ENCODE measurements around the gene SH3BP5L. TPM values are rescaled to one million over a fixed set of nuclear protein-coding genes. Genes with fewer than 3 reads are reported as not detected.
A peak's percentile ranks its signal among the peaks of the same experiment; 100 is the strongest.

Gene SH3BP5L
- total and polyA plus RNA-seq, 2 donors (not counting 1 experiment from before 2014, with no cell fraction given): 19.2 to 36.5 TPM

DNA sequence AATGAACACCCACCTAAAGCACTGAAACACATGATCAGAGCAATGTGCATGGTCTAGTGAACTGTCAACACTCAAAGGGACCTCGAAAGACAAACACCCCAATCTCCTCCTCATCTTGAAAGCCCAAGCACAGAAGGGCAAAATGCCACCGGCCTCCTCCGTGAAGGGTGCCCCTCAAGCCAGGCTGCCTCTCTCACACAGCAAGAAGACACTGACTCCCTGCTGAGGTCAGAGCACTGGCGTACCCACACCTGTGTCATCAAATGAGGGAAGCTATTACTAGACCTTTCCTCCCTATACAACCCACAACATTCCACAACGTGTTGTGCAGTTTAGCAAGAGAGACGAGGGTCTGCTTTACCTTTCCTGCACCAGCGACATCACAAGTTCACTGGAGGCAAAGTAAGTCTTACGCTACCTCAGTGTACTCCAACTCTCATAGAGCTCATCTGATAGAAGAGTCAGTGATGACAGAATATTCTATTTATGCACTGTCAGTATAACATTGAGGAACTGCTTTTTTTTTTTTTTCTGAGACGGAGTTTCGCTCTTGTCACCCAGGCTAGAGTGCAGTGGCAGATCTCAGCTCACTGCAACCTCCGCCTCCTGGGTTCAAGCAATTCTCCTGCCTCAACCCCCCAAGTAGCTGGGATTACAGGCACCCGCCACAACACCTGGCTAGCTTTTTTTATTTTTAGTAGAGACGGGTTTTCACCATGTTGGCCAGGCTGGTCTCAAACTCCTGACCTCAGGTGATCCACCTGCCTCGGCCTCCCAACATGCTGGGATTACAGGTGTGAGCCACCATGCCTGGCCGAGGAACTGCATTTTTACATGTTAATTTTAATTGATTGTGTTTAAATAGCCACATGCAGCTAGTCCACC lies 3.3 kb downstream of the SH3BP5L start:
- peak overlapping the region in 4 of 5 experiments; percentile 5 to 25 (median 18) for H3K4me3 ChIP-seq (ENCODE audit: control extremely low read depth in 1 of 5, extremely low read depth in 1 of 5, insufficient read depth in 1 of 5, low read depth in 2 of 5, low read length in 4 of 5)
- no peak overlapping the region for H3K9ac ChIP-seq (ENCODE audit: low read length)
- peaks cover 81 to 86% of the 10 kb centered on the region in 2 donors for H3K4me1 ChIP-seq (ENCODE audit: control insufficient read depth in 2 of 2, insufficient read depth in 2 of 2, low read length in 2 of 2)
- peak overlapping the region; percentile 67 to 73 for H3K27ac ChIP-seq (ENCODE audit: low read length in 2 of 2)
- ChIA-PET POLR2A (interaction anchor here (0.5 to 1.2 kb wide), 4 partner anchors 9 to 87 kb away, joined by 3 read pairs; no protein-coding TSS in a partner anchor), CTCF (interaction anchor here (0.6 to 1.4 kb wide), 10 partner anchors 15 to 418 kb away, joined by 3 to 5 read pairs (median 3); partner anchors contain the start of gene ZNF692)
- DNase-seq: peak; percentile 60
- TF ChIP-seq, protein P1, sequence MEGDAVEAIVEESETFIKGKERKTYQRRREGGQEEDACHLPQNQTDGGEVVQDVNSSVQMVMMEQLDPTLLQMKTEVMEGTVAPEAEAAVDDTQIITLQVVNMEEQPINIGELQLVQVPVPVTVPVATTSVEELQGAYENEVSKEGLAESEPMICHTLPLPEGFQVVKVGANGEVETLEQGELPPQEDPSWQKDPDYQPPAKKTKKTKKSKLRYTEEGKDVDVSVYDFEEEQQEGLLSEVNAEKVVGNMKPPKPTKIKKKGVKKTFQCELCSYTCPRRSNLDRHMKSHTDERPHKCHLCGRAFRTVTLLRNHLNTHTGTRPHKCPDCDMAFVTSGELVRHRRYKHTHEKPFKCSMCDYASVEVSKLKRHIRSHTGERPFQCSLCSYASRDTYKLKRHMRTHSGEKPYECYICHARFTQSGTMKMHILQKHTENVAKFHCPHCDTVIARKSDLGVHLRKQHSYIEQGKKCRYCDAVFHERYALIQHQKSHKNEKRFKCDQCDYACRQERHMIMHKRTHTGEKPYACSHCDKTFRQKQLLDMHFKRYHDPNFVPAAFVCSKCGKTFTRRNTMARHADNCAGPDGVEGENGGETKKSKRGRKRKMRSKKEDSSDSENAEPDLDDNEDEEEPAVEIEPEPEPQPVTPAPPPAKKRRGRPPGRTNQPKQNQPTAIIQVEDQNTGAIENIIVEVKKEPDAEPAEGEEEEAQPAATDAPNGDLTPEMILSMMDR (IDR thresholded peaks at IDR 0.05): no peak
- TF ChIP-seq EZH2 (IDR thresholded peaks at IDR 0.05; ENCODE audit: borderline replicate concordance, insufficient read depth, low read depth, low read length, poor library complexity, severe bottlenecking): no peak
- H3K27me3 ChIP-seq (replicated peaks in 1 of 4; ENCODE audit: control extremely low read depth in 1 of 4, control insufficient read depth in 3 of 4, insufficient read depth in 4 of 4, low read length in 3 of 4): no peaks in the 10 kb centered on the region
- H3K4me2 ChIP-seq (replicated peaks; ENCODE audit: low read depth, low read length, poor library complexity, severe bottlenecking): peak overlapping the region; percentile 88
- ATAC-seq (ENCODE audit: low read depth): no peak
- intact Hi-C loops (cut with micrococcal nuclease): no loop called here
- no peak overlapping the region for H2AFZ ChIP-seq (ENCODE audit: insufficient read depth, low read depth, low read length, poor library complexity, severe bottlenecking)
- peaks cover 87% of the 10 kb centered on the region for H3K4me1 Mint-ChIP-seq
- H3K79me2 ChIP-seq (ENCODE audit: control insufficient read depth, insufficient read depth, low read length): peaks cover 81% of the 10 kb centered on the region
- peaks cover 34% of the 10 kb centered on the region for H4K20me1 ChIP-seq (ENCODE audit: control insufficient read depth, insufficient read depth, low read length, poor library complexity, severe bottlenecking)
- WGBS (ENCODE audit: insufficient coverage): 89% methylated on average over 6 of the region's 15 CpGs
- H3K27ac Mint-ChIP-seq: peak overlapping the region; percentile 82
- H3K4me3 Mint-ChIP-seq: peak overlapping the region; percentile 70
- no peaks in the 10 kb centered on the region for H3K27me3 Mint-ChIP-seq
- no peaks in the 10 kb centered on the region for H3K9me3 ChIP-seq (ENCODE audit: control extremely low read depth in 1 of 3, control insufficient read depth in 2 of 3, insufficient read depth in 1 of 3, low read length in 2 of 3)
- H3K9me3 Mint-ChIP-seq (ENCODE audit: insufficient read depth): no peaks in the 10 kb centered on the region
- H3K36me3 ChIP-seq (replicated peaks in 1 of 2; ENCODE audit: control extremely low read depth in 1 of 2, control insufficient read depth in 1 of 2, extremely low read depth in 1 of 2, insufficient read depth in 2 of 2, low read length in 1 of 2): peaks cover 0 to 45% of the 10 kb centered on the region in 2 experiments

DNA sequence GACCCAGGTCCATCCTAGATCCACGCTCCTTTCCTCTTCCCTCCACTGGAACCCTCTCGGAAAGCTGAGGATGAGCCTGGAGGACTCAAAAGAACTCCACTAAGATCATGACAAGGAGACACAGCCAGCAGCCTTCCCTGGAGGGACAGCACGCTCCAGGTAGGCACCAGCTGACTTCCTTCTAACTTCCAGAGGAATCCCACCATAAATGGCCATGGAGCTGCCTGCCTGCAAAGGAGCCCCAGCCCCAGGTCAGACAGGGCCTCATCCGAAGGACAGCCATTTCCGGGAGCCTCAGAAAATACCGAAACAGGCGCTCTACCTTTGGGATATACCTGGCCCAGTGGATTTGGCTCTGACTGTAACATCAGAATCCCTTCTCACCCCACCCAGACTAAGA lies 4.1 kb downstream of the SH3BP5L start:
- Histone ChIP-seq H3K27ac (ENCODE audit: low read length in 2 of 2) (peak overlapping the region; percentile 67 to 73), H3K27me3 (replicated peaks in 1 of 4; ENCODE audit: control extremely low read depth in 1 of 4, control insufficient read depth in 3 of 4, insufficient read depth in 4 of 4, low read length in 3 of 4) (no peaks in the 10 kb centered on the region), H3K4me3 (ENCODE audit: control extremely low read depth in 1 of 5, extremely low read depth in 1 of 5, insufficient read depth in 1 of 5, low read depth in 2 of 5, low read length in 4 of 5) (no peak overlapping the region), H3K4me1 (ENCODE audit: control insufficient read depth in 2 of 2, insufficient read depth in 2 of 2, low read length in 2 of 2) (peaks cover 81 to 86% of the 10 kb centered on the region in 2 donors), H3K79me2 (ENCODE audit: control insufficient read depth, insufficient read depth, low read length) (peaks cover 87% of the 10 kb centered on the region), H4K20me1 (ENCODE audit: control insufficient read depth, insufficient read depth, low read length, poor library complexity, severe bottlenecking) (peaks cover 34% of the 10 kb centered on the region), H2AFZ (ENCODE audit: insufficient read depth, low read depth, low read length, poor library complexity, severe bottlenecking) (no peak overlapping the region), H3K9me3 (ENCODE audit: control extremely low read depth in 1 of 3, control insufficient read depth in 2 of 3, insufficient read depth in 1 of 3, low read length in 2 of 3) (no peaks in the 10 kb centered on the region), H3K36me3 (replicated peaks in 1 of 2; ENCODE audit: control extremely low read depth in 1 of 2, control insufficient read depth in 1 of 2, extremely low read depth in 1 of 2, insufficient read depth in 2 of 2, low read length in 1 of 2) (peaks cover 0 to 52% of the 10 kb centered on the region in 2 experiments), H3K4me2 (replicated peaks; ENCODE audit: low read depth, low read length, poor library complexity, severe bottlenecking) (peak overlapping the region; percentile 88), H3K9ac (ENCODE audit: low read length) (no peak overlapping the region)
- ATAC-seq (ENCODE audit: low read depth) (no peak), DNase-seq (peak; percentile 2)
- peak overlapping the region; percentile 70 for H3K4me3 Mint-ChIP-seq
- WGBS (ENCODE audit: insufficient coverage): 100% methylated on average over 3 of the region's 7 CpGs
- H3K27me3 Mint-ChIP-seq: no peaks in the 10 kb centered on the region
- intact Hi-C loops (cut with micrococcal nuclease): no loop called here
- peak overlapping the region; percentile 82 for H3K27ac Mint-ChIP-seq
- no peaks in the 10 kb centered on the region for H3K9me3 Mint-ChIP-seq (ENCODE audit: insufficient read depth)
- TF ChIP-seq EZH2 (IDR thresholded peaks at IDR 0.05; ENCODE audit: borderline replicate concordance, insufficient read depth, low read depth, low read length, poor library complexity, severe bottlenecking): no peak
- TF ChIP-seq, protein P1 (IDR thresholded peaks at IDR 0.05): no peak
- ChIA-PET CTCF (interaction anchor here (1.1 to 1.4 kb wide), 3 partner anchors 21 to 199 kb away, joined by 3 read pairs; no protein-coding TSS in a partner anchor), POLR2A (no interaction called here)
- peaks cover 88% of the 10 kb centered on the region for H3K4me1 Mint-ChIP-seq

All from B cell (primary cell).